HG02588 (cell line): ENCODE data around the gene SIRPA.

ENCODE experiments used
- ATAC-seq: cut with Tn5 transposase; IDR thresholded peaks from one replicate; pipeline ENCODE4 v1.9.1; 2021; ENCODE audit warnings: mild to moderate bottlenecking, moderate library complexity; ENCODE audit not compliant: unreplicated experiment

The SIRPA gene

GRCh38 chr20:1894951-1895673 is at the start of gene SIRPA:
Gene SIRPA (plus strand): TSS chr20:1895407. CDS start chr20:1895448, 41 bp downstream.
- no peak for ATAC-seq

- ATAC-seq: no peak
Measured at GRCh38 chr20:1845701-1846100, 49.5 kb upstream of the SIRPA start.

DNA sequence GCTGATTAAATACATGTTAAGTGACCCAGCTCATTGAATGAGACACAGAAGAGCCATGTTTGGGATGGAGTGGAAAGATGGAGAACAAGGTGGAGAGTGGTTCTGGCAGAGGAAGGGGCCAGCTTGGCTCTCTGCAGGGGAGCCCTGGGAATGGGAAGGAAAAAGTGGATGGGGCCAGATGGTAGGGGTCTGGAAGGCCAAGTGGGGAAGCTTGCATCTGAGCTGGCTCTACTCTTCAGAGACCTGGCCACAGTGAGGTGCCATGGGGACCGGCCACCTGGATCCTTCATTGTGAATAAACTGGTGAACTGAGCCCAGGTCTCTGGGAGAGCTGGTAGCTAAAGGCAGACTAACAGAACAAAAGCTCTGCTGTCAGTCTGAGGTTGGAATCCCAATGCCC is 48.9 kb upstream of the SIRPA start:
- ATAC-seq: no peak

DNA sequence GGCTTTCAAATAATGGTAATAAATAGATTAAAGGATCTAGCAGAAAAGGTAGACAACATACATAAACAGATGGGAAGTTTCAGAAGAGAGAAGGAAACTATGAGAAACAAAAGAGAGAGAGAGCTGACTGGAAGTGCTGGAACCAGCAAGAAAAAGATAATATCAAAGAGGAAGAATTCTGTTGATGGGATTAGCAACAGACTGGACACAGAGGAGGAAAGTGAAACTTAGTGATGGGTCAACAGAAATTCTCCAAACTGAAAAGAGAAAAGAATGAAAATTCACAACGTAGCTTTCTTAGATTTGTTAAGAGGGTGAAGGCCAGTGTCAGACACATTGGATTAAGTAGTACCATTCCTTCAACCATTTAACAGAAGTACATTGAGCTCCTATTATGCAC is 48.3 kb upstream of the SIRPA start:
- no peak for ATAC-seq

DNA sequence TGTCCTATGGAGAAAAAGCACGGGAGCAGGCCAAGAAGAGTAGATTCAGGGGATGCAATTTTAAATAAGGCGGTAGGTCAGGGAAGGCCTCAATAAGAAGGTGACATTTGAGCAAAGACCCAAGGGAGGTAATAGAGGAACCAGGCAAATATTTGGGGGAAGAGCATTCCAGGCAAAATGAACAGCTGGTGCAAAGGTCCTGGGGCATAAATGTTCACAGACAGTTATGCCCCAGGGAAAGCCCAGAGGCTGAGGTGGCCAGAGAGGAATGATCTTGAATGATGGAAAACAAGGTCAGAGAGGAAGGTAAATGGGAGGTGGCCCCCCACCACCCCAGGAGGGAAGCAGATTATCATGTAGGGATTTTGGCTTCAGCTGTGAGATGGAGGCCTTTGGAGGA is 47.4 kb upstream of the SIRPA start:
- ATAC-seq: no peak

- no peak for ATAC-seq
Measured at GRCh38 chr20:1848373-1848772, 46.8 kb upstream of the SIRPA start.

GRCh38 chr20:1851396-1851795 is 43.8 kb upstream of the SIRPA start:
- ATAC-seq: no peak

- no peak for ATAC-seq
Measured at GRCh38 chr20:1853473-1853872, 41.7 kb upstream of the SIRPA start.

GRCh38 chr20:1854246-1854645 is 41.0 kb upstream of the SIRPA start:
- no peak for ATAC-seq

GRCh38 chr20:1855109-1855508 is 40.1 kb upstream of the SIRPA start:
- ATAC-seq: no peak

DNA sequence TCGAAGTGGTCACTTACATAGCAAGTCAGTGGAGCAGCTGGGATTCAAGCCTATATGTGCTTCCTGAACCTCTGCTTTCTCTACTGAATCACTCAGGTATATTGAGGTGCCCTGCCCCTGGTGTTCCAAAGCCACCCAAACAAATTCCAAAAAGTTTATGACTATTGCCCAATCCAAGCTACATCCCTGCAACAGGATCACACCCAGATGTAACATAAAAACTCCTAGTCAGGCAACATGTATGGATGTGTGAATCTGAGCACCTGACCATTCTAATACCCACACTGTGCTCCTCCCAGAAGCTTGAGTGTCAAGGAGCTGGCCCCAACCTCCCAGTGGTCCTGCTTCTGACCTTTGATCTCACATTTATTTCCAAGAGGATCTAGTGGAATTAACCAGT is 39.5 kb upstream of the SIRPA start:
- ATAC-seq: no peak

GRCh38 chr20:1856424-1856823 is 38.8 kb upstream of the SIRPA start:
- no peak for ATAC-seq

GRCh38 chr20:1857466-1857865 is 37.7 kb upstream of the SIRPA start:
- no peak for ATAC-seq

- no peak for ATAC-seq
Measured at GRCh38 chr20:1858871-1859270, 36.3 kb upstream of the SIRPA start.

- no peak for ATAC-seq
Measured at GRCh38 chr20:1860446-1860845, 34.8 kb upstream of the SIRPA start.

- ATAC-seq: no peak
Measured at GRCh38 chr20:1861347-1861976, 33.7 kb upstream of the SIRPA start.

DNA sequence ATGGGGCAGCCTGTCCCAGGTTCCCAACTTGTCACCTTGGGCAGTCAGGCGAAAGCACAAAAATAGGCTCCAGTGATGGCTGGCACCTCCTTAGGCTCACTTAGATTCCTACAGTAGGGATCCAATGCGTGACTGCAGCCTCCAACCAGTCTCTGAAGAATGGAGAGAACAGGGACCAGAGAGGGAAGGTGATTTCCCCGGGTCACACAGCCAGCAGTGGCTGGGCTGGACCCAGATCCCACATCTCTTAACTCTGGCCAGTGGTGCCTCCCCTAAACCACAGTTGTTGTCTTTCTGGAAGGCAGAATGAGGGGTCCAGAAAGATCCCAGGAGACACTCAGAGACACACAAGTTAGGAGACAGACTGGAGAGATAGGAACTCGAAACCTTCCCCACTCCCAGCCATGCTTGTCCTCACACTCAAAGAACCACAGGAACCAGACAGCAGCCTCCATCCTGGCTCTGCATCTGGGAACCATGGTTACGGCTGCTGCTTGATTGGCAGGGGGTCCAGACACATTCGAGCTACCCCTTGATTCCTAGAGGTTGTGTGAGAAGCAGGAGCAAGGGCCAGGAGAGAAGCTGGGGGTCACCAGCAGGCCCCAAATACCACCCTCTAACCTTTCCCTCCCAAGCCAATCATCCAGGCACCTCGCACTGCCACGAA is 33.1 kb upstream of the SIRPA start:
- ATAC-seq: no peak

DNA sequence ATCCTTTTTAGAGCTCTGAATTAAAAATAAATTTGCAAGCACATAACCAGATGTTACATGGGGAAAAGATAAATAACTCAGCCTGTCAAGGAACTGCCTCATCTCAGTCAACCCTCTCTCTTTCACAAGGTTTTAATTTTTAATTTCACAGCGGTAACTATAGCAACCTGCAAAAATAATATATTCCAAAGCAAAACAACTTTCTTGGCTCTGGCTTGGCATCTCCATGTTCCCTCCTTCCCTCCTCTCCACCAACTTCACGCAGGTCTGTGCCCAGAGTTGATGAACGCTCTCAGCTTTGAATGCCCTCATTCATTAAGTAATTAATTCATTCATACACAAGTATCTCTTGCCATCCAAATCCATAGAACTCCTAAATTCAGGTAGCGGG is 32.5 kb upstream of the SIRPA start:
- no peak for ATAC-seq

GRCh38 chr20:1863296-1863695 is 31.9 kb upstream of the SIRPA start:
- no peak for ATAC-seq

DNA sequence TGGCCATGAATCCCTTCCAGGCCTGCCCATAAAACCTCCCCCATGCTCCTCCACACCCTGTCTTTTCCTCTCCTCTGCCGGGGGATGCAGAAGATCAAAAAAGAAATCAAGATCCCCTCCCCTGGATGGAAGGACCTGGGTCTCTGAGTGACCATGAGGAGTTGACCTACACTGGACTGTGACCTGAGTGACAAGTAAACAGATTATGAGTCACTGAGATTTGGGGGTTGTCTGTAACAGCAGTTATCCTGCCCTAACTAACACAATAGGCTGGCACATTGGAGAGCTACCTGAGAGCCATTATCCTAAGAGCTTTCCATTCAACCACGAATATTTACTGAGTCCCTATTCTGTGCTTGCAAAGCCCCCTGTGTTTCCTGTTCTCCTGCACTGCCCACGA is 28.4 kb upstream of the SIRPA start:
- no peak for ATAC-seq

DNA sequence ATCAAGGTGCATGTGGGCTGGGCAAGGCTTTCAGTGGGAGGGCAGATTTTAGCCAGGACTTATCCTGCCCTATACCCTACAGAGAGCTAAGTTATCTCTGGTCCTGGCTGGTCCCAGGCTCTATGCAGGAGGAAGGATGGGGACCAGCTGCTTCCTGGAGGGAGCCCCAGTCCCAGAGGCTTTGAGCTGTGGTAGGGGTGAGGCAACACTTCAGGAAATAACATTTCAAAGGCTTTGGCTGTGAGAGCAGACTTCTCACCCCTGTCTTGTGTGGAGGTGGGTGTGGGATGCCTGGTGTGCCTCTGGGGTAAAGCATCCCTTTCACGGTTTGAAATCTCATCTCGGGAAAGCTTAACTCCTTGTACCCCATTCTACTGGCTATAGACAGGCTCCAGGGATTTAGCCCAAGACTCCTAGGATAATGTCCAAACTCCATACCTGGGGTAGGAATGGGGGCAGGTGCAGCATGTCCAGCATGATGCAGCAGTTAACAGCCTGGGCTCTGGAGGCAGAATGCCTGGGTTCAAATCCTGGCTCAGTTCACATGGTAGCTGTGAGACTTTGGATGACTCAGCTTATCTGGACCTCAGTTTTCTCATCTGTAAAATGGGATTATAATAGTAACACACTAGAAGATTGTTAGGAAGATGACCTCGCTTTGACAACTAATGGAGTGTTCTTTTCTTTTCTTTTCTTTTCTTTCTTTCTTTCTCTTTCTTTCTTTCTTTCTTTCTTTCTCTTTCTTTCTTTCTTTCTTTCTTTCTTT is 27.5 kb upstream of the SIRPA start:
- no peak for ATAC-seq

DNA sequence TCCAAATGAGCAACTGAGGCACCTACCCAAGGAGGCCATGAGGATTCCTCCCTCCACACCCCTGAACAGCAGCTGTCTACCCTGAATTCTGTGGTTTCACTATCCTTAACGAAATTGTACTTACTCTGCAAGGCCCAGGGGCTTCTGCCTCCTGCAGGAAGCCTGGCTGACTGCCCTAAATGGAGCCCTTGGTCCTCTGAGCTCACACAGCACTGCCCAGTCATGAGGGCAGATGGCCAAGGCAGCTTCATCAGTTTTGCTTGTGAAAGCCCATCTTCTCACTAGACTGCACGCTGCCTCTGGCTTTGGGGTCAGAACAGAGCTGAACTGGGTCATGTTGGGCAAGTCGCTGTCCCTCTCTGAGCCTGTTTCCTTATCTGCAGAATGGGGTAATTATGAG is 26.4 kb upstream of the SIRPA start:
- ATAC-seq: no peak
